ENCODE results near the gene GRIP2.

DNA sequence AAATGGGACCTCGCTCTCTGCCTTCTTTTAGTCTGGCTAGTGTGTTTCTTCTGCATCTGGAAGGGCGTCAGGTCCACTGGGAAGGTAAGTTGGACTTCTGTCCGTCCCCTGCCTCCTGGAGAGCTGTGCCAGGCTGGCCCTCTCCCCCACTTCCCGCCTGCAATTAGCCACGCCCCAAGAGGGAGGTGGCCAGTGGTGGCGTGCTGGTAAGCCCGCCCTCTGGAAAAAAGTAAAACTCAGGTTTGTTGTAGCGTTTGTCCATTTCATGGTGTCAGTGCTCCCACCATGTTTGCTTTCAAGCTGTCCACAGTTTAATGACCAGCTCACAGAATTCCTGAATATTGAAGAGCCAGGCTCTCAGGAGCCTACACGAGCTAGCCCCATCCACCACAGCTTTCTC, 82.1 kb downstream of the GRIP2 start:
- TF ChIP-seq EZH2phosphoT487 (IDR thresholded peaks at IDR 0.05; ENCODE audit: low read depth, severe bottlenecking, unreplicated experiment): no peak
- TF ChIP-seq, protein P1, sequence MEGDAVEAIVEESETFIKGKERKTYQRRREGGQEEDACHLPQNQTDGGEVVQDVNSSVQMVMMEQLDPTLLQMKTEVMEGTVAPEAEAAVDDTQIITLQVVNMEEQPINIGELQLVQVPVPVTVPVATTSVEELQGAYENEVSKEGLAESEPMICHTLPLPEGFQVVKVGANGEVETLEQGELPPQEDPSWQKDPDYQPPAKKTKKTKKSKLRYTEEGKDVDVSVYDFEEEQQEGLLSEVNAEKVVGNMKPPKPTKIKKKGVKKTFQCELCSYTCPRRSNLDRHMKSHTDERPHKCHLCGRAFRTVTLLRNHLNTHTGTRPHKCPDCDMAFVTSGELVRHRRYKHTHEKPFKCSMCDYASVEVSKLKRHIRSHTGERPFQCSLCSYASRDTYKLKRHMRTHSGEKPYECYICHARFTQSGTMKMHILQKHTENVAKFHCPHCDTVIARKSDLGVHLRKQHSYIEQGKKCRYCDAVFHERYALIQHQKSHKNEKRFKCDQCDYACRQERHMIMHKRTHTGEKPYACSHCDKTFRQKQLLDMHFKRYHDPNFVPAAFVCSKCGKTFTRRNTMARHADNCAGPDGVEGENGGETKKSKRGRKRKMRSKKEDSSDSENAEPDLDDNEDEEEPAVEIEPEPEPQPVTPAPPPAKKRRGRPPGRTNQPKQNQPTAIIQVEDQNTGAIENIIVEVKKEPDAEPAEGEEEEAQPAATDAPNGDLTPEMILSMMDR (IDR thresholded peaks at IDR 0.05; ENCODE audit: poor library complexity): no peak

All from hepatocyte (in vitro differentiated cells).